Measurements from ENCODE around the gene CDH23.
A peak's percentile ranks its signal among the peaks of the same experiment; 100 is the strongest.

The CDH23 gene

GRCh38 chr10:71394926-71395562 is 1.7 kb upstream of the CDH23 start:
- no peak for DNase-seq (ENCODE audit: low read depth)
- no peak for TF ChIP-seq CTCF (conservative IDR thresholded peaks at IDR 0.05; ENCODE audit: low read depth, low read length)
- H3K4me3 ChIP-seq (ENCODE audit: low read length) = no peak overlapping the region

DNA sequence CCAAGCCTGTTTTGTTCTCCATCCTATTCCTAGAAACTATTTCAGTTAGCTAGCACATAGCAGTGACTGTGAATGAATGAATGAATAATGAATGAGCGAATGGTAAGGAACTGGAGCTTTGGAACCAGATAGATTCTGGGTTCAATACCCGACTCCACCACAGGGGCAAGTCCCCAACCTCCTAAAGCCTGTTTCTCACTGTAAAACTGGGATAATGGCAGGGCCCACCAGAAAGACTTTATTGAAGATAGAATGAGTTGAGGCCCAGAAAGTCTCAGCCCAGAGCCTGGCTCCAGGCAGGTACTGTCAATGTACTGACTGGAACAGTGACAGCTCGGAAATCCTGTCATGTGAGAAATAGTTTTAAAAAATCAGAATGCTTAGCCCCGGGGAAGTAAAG is 1.1 kb upstream of the CDH23 start:
- H3K4me3 ChIP-seq (ENCODE audit: low read length) = no peak overlapping the region
- DNase-seq (ENCODE audit: low read depth) = no peak
- no peak for TF ChIP-seq CTCF (conservative IDR thresholded peaks at IDR 0.05; ENCODE audit: low read depth, low read length)

GRCh38 chr10:71396084-71396710 is 523 bp upstream of the CDH23 start:
- H3K4me3 ChIP-seq (ENCODE audit: low read length) = peak overlapping the region; percentile 15
- peak; percentile 7 for DNase-seq (ENCODE audit: low read depth)
- TF ChIP-seq CTCF (conservative IDR thresholded peaks at IDR 0.05; ENCODE audit: low read depth, low read length) = peak; percentile 54

DNA sequence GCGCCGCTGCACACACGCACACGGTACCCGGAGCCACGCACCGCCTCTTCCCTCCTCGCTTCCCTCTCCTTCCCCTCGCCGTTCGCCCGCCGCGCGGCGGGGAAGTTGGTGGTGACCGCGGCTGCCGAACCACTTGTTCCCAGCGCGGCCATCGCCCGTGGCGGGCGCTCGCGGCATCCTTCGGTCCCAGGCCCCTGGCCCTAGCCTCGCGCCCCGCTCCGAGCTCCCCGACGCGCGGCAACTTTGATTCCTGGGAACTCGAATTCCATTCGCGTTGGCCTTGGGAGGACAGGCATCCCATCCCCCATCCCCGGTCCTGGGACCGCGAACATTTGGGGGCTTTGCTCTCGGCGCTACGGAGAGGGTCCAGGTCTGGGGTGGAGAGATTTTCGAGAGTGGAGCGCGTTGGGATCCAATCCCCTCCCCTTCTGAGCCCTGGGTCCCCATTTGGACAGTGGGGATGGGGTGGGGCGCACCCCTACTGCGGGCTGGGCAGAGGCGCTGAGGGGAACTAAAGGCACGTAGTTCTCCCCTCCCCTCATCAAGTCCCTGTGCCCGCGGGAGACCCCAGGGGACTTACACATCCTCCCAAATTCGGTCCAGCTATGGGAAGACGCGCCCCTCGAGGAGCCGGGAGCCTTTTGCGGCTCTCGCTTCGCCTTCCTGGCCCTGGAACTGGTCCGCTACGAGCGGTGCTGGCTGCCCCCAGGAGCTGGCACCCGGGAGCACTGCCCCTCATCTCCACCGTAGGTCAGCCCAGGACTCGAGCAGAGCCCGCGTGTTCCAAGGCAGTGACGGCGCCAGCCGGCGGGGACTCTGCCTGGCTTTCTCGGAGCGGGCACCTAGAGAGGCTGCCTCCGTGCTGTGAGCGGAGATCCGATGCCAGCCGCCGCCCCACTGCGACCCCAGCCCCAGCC is 834 bp downstream of the CDH23 start:
- no peak overlapping the region for H3K4me3 ChIP-seq (ENCODE audit: low read length)
- DNase-seq (ENCODE audit: low read depth) = no peak
- no peak for TF ChIP-seq CTCF (conservative IDR thresholded peaks at IDR 0.05; ENCODE audit: low read depth, low read length)

GRCh38 chr10:71398976-71399375 is 2.3 kb downstream of the CDH23 start:
- DNase-seq (ENCODE audit: low read depth) = no peak
- TF ChIP-seq CTCF (conservative IDR thresholded peaks at IDR 0.05; ENCODE audit: low read depth, low read length) = no peak
- no peak overlapping the region for H3K4me3 ChIP-seq (ENCODE audit: low read length)

DNA sequence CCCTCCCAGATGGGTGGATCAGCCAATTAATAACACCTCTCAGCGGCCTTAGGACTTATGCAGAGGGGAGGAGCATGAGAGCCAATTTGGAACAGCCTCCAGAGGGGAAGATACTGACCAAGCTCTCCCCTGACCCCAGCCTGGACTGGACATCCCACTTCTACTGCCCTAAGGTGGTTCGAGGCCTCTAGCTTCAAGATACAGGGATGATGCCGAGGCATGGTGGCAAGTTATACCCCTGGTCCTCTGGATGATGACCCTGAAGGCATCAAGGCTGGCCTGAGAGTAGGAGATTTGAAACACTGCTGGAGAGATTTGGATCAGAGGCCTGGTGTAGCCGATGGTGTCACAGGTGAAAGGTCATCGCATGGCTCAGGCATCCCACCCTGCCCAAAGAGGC is 3.2 kb downstream of the CDH23 start:
- H3K4me3 ChIP-seq (ENCODE audit: low read length) = no peak overlapping the region
- TF ChIP-seq CTCF (conservative IDR thresholded peaks at IDR 0.05; ENCODE audit: low read depth, low read length) = no peak
- DNase-seq (ENCODE audit: low read depth) = no peak

All from retinal pigment epithelial cell (primary cell).